ENCODE measurements around the gene CMIP. TPM values are rescaled to one million over a fixed set of nuclear protein-coding genes. Genes with fewer than 3 reads are reported as not detected.

CMIP gene
- total RNA-seq, 1 donor from 2014 or later, result 40.0 TPM

DNA sequence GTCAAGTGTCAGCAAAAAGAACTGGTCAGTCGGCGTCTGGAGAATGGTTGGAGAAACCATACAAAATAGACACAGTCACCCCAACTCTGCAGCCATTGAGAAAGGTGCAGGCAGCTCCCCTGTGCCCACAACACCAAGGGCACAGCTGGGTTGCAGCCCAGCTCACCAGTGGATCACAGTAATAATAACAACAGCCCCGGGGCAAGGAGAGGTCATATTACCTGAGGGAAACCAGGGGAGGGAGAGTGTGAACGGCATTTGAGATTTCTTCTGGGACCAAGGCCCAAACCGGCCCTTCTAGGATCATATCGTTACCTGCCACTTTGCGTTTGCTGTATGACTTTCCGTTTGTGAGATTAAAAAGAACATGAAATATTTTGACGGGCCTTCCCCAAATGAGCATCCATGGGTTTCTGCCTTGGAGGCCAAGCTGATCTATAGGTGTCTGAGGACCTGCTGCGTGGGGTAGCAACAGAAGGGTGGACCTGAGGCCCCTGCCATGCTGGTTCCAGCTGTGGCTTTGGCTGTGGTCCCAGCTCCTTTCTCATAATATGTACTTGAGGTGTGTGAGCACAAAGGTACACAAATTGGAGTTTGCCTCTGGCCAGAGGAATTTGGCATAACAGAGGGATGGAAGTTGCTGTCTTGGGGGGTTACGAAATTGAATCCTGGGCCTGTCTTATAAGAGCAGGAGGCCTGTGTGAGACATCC lies 154.6 kb downstream of the CMIP start:
- intact Hi-C loops (cut with micrococcal nuclease), result no loop called here
- H3K36me3 Mint-ChIP-seq (ENCODE audit: low read depth), result no peaks in the 10 kb centered on the region
- H3K27me3 Mint-ChIP-seq, result no peaks in the 10 kb centered on the region
- H3K9me3 Mint-ChIP-seq, result no peaks in the 10 kb centered on the region
- no peak for DNase-seq
- no peak overlapping the region for H3K4me3 Mint-ChIP-seq
- H3K4me1 Mint-ChIP-seq, result peaks cover 17% of the 10 kb centered on the region
- H3K27ac Mint-ChIP-seq, result no peak overlapping the region

DNA sequence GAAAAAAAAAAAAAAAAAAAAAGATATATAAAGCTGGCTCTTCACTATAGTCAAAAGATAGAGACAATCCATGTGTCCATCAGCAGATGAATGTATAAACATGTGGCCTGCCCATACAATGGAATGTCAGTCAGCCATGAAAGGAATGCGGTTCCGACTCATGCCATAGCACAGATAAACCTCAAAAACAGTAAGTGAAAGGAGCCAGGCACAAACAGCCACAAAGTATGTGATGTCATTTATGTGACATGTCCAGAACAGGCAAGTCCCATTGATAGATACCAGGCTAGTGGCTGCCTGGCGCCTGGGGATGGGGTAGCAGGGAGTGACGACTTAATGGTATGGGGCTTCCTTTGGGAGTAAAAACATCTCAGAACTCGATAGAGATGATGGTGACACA lies 155.7 kb downstream of the CMIP start:
- Mint-ChIP-seq H3K27ac (no peak overlapping the region), H3K27me3 (no peaks in the 10 kb centered on the region)

DNA sequence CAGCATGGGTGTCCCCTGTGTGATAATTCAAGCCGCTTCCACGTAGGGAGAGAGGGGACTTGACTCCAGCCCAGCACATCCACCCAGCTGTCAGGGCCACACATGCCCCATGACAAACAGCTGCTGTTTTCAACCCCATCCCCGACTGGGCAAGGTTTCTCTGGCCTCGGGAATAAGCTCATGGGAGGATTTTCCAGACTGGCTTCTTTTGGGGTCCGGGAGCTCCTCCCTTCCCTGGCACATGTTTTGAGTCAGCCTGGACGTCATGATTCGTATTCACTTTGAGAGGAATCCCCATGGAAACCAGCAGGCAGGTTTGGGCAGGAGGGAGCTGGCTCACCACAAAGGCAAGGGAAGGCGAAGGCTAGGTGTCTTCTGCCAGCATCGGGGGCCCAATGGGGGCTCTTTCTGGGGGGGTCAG lies 156.4 kb downstream of the CMIP start:
- Mint-ChIP-seq H3K27me3 (no peaks in the 10 kb centered on the region), H3K36me3 (ENCODE audit: low read depth) (no peaks in the 10 kb centered on the region), H3K9me3 (no peaks in the 10 kb centered on the region), H3K4me1 (peaks cover 10% of the 10 kb centered on the region), H3K27ac (no peak overlapping the region), H3K4me3 (no peak overlapping the region)
- intact Hi-C loops (cut with micrococcal nuclease), result no loop called here
- DNase-seq, result no peak

More for the DNA sequence above, 155.7 kb downstream of the CMIP start:
- DNase-seq, result no peak
- Mint-ChIP-seq H3K4me1 (peaks cover 13% of the 10 kb centered on the region), H3K4me3 (no peak overlapping the region), H3K36me3 (ENCODE audit: low read depth) (no peaks in the 10 kb centered on the region), H3K9me3 (no peaks in the 10 kb centered on the region)
- intact Hi-C loops (cut with micrococcal nuclease), result no loop called here

DNA sequence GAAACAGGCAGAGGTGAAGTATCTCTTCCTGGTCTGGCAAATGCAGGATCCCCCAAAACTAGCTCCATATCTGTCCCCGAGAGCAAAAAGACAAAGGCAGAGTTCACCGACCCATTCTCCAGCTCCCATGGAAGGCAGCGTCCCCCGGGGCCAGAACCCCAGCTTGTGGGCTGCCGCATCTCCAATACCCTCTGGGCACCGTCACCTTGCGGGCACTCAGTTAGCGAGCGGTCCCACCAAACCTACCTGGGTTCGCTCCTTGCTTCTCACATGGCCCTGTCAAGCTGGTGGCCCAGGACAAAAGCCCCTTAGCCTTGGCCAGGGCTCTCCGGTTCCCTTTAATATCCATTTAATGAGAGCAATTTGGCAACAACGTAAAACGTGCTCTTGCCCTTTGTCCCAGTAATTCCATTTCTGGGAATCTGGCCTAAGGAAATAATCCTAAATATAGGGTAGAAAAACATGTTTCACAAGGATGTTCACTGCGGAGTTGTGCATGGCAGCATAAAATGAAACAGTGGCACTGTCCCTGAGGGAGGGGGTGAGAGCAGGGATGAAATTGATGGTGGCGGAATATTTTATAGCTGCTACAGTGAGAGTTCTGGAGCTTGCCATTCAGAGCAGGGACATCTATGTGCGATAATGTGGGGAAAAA lies 157.1 kb downstream of the CMIP start:
- H3K4me1 Mint-ChIP-seq, result peaks cover 8% of the 10 kb centered on the region
- H3K27ac Mint-ChIP-seq, result no peak overlapping the region

DNA sequence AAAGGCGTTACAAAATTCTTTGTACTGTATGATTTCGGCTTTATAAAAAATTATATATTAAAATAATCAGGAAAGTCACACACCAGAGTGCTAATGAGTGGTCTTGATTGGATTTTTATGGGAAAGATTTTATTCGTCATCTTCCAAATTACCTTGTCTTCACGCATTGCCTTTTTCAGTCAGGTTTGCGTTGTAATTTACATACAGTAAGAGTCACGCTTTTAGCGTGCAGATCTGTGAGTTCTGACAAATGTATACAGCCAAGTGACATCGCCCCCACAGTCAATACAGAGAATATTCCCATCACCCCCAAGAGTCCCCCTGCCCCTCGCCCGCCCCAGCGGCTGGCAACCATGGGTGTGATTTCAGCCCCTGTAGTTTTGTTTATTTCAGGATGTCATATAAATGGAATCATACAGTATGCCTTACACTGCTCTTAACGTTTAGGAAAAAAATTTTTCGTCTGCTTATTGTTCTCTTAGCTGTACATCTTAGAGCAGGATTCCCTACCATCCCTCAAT lies 157.7 kb downstream of the CMIP start:
- no peak overlapping the region for H3K27ac Mint-ChIP-seq
- intact Hi-C loops (cut with micrococcal nuclease), result no loop called here

More for the DNA sequence above, 157.1 kb downstream of the CMIP start:
- H3K36me3 Mint-ChIP-seq (ENCODE audit: low read depth), result no peaks in the 10 kb centered on the region
- intact Hi-C loops (cut with micrococcal nuclease), result no loop called here
- no peak overlapping the region for H3K4me3 Mint-ChIP-seq
- no peak for DNase-seq
- no peaks in the 10 kb centered on the region for H3K9me3 Mint-ChIP-seq
- no peaks in the 10 kb centered on the region for H3K27me3 Mint-ChIP-seq

DNA sequence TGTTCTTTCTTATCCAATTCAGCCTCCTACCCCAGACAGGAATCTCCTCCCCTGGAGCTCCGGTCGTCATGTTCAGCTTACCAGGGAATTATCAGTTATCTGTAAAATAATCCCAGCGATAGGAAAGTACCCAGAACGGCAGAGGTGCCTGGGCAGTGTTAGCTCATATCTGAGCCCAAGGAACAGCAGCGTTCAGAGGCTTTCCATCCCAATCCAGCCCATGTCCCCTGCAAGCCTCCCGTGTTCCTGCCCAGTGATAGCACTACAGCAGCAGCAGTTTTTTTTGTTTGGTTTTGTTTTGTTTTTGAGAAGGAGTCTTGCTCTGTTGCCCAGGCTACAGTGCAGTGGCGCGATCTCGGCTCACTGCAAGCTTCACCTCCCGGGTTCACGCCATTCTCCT lies 158.2 kb downstream of the CMIP start:
- intact Hi-C loops (cut with micrococcal nuclease), result no loop called here
- H3K4me1 Mint-ChIP-seq, result peaks cover 5% of the 10 kb centered on the region
- no peak overlapping the region for H3K27ac Mint-ChIP-seq
- peaks cover under 1% of the 10 kb centered on the region for H3K36me3 Mint-ChIP-seq (ENCODE audit: low read depth)
- H3K27me3 Mint-ChIP-seq, result no peaks in the 10 kb centered on the region
- no peak overlapping the region for H3K4me3 Mint-ChIP-seq
- DNase-seq, result no peak
- H3K9me3 Mint-ChIP-seq, result no peaks in the 10 kb centered on the region

More for the DNA sequence above, 157.7 kb downstream of the CMIP start:
- Mint-ChIP-seq H3K36me3 (ENCODE audit: low read depth) (no peaks in the 10 kb centered on the region), H3K4me3 (no peak overlapping the region), H3K27me3 (no peaks in the 10 kb centered on the region), H3K9me3 (no peaks in the 10 kb centered on the region), H3K4me1 (peaks cover 6% of the 10 kb centered on the region)
- DNase-seq, result no peak

DNA sequence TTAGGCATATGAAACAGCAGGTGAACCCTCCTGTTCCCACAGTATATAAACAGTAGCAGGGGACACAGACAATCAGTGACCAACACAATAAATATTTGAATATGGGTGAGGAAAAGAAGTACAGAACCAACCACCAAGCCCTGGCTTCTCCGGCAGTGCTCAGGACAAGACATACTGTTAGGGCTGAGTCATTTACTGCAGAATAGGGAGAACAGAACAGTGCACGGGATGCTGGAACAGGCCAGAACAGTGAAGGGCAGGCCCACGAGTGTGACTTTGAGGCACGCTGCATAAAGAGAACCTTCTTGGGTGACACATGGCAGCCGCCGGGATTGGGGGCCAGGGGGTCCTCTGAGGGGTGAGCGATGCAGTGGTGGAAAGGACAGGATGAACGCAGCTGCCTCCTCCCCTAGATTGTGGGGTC lies 160.4 kb downstream of the CMIP start:
- Mint-ChIP-seq H3K27ac (no peak overlapping the region), H3K4me3 (no peak overlapping the region), H3K27me3 (no peaks in the 10 kb centered on the region), H3K4me1 (peaks cover 5% of the 10 kb centered on the region), H3K36me3 (ENCODE audit: low read depth) (peaks cover 9% of the 10 kb centered on the region), H3K9me3 (no peaks in the 10 kb centered on the region)
- no peak for DNase-seq
- intact Hi-C loops (cut with micrococcal nuclease), result no loop called here

DNA sequence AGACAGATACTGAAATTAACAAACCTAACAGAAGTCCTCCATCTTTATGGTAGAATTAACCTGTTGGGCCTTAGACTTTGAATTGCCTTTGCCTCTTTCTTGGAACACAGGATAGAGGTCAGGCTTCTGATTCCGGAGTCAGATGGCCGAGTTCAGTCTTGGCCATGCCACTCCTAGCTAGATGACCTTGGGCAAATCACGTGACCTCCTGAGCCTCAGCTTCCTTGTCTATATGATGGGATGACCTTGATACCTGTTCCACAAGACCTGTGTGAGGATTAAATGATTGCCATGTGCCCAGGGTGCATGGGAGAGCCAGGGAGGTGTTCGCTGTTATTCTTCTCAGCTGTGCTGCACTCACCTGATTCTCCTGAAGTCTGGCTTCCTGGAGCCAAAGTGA lies 161.4 kb downstream of the CMIP start:
- no peak overlapping the region for H3K4me3 Mint-ChIP-seq
- H3K4me1 Mint-ChIP-seq, result peaks cover 5% of the 10 kb centered on the region
- H3K36me3 Mint-ChIP-seq (ENCODE audit: low read depth), result peaks cover 9% of the 10 kb centered on the region
- H3K27me3 Mint-ChIP-seq, result no peaks in the 10 kb centered on the region
- H3K27ac Mint-ChIP-seq, result no peak overlapping the region
- intact Hi-C loops (cut with micrococcal nuclease), result no loop called here
- no peak for DNase-seq
- H3K9me3 Mint-ChIP-seq, result no peaks in the 10 kb centered on the region

DNA sequence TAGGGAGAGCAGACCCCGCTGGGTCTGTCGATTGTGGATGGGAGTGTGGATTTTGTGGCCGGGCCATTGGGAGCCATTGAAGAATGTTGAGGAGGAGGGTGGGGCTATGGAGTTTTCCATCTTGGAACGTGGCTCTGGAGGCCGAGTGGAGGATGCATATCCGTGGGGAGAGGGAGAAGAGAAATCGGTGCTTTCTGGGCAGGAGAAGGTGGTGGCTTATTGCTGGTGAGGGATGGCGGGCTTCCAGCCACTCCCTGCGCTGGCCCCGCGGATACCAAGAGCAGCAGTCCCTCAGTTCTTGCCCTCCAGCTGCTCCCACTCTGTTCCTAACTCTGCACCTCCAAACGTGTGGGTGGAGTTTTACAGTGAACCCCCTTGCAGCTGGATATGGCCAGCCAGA lies 162.4 kb downstream of the CMIP start:
- DNase-seq, result no peak
- intact Hi-C loops (cut with micrococcal nuclease), result no loop called here
- peaks cover 9% of the 10 kb centered on the region for H3K36me3 Mint-ChIP-seq (ENCODE audit: low read depth)
- no peaks in the 10 kb centered on the region for H3K9me3 Mint-ChIP-seq
- peaks cover 5% of the 10 kb centered on the region for H3K4me1 Mint-ChIP-seq
- no peak overlapping the region for H3K4me3 Mint-ChIP-seq
- H3K27me3 Mint-ChIP-seq, result no peaks in the 10 kb centered on the region
- no peak overlapping the region for H3K27ac Mint-ChIP-seq

DNA sequence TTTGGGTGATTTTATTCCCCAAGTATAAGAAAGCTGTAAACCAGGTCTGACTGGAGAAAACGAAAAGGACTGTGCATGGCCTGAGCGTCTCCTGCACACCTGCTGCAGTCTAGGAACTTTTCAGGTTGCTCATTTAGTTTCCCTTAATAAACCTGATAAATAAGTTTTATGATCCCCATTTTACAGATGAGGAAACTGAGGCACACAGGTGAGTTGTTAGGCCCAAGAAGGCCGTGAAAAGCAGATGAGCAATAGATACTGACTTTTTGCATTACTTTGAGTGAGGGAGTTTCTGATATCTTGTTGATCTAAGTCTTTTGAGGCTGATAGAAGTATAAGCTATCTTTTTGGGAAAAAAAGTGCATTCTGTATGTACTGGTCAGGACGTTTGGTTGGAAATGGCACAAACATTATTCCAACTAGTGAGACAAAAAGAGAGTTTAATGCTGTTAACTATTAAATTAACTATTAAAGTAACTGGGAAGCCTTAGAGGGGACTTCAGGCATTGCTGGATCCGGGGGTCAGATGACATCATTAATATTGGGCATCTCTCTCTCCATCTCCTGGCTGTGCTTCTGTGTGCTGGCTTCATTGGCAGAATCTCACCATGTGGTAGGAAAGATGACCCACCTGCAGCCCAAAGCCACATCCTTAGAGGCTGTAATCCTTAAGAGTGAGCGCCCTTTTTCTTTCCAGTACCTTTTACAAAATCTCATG lies 163.4 kb downstream of the CMIP start:
- H3K4me3 Mint-ChIP-seq, result no peak overlapping the region
- peaks cover 9% of the 10 kb centered on the region for H3K36me3 Mint-ChIP-seq (ENCODE audit: low read depth)
- no peaks in the 10 kb centered on the region for H3K27me3 Mint-ChIP-seq
- H3K27ac Mint-ChIP-seq, result no peak overlapping the region
- peaks cover 4% of the 10 kb centered on the region for H3K4me1 Mint-ChIP-seq
- intact Hi-C loops (cut with micrococcal nuclease), result no loop called here
- no peak for DNase-seq
- H3K9me3 Mint-ChIP-seq, result no peaks in the 10 kb centered on the region

DNA sequence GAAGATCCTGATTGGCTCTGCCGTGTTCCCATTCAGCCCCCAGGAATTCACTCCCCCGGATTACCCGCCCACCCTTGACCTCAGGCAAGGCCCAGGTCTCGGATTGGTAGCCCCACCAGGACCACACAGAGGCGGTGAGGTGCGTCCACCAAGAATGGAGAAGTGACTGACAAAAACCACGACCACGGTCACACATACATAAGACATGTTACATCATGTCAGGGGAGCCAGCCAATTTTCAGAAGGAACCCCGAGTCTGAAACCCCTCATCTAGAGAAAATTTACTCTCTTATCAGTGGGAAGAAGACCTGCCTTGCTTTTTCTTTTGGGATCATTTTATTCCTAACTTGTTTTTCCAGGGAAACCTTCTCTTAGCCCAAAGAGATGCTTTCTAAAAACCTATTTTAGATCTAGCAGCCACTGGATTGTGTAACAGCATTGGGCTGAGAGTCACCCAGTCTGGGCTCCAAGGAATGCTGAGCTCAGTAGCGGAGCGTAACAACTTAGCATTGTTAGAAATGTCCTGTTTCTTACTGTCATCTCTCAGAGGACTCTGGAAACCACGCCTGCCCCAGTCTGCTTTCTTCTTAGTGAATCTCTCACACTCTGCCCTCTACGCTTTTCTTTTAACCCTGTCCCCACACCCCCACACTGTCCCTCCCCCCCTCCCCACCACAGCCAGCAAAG lies 164.1 kb downstream of the CMIP start:
- H3K36me3 Mint-ChIP-seq (ENCODE audit: low read depth), result peaks cover 9% of the 10 kb centered on the region
- intact Hi-C loops (cut with micrococcal nuclease), result no loop called here

DNA sequence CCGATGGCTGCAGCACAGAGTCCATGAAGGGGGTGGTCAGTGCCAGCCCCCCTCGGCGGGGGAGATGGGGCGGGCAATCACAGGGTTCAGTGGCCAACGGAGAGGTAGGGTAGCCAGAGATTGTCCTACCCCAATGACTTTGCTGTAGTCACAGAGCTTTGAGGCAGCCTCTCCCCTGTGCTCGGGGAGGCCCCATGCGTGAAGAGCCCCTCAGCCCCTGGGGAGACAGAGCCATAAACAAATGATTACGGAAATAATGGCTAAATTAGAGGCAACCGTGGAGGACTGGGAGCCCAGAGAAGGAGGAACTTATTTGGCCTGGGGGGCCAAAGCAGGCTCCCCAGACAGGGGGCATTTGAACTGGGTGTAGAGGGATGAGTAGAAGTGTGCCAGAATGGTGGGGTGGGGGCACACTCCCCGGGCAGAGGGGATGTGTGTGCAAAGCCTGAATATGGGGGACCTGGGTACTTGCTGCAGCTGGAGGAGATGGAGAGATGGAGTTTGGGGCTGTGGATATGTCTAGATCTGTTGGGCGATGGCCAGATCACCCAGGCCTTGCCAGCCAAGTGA lies 164.8 kb downstream of the CMIP start:
- H3K9me3 Mint-ChIP-seq, result no peaks in the 10 kb centered on the region
- peaks cover 4% of the 10 kb centered on the region for H3K4me1 Mint-ChIP-seq
- H3K36me3 Mint-ChIP-seq (ENCODE audit: low read depth), result peaks cover 9% of the 10 kb centered on the region
- DNase-seq, result no peak
- intact Hi-C loops (cut with micrococcal nuclease), result no loop called here
- no peaks in the 10 kb centered on the region for H3K27me3 Mint-ChIP-seq
- no peak overlapping the region for H3K4me3 Mint-ChIP-seq
- H3K27ac Mint-ChIP-seq, result no peak overlapping the region

More for the DNA sequence above, 164.1 kb downstream of the CMIP start:
- no peak overlapping the region for H3K4me3 Mint-ChIP-seq
- no peaks in the 10 kb centered on the region for H3K27me3 Mint-ChIP-seq
- H3K4me1 Mint-ChIP-seq, result peaks cover 4% of the 10 kb centered on the region
- no peaks in the 10 kb centered on the region for H3K9me3 Mint-ChIP-seq
- no peak overlapping the region for H3K27ac Mint-ChIP-seq
- DNase-seq, result no peak

DNA sequence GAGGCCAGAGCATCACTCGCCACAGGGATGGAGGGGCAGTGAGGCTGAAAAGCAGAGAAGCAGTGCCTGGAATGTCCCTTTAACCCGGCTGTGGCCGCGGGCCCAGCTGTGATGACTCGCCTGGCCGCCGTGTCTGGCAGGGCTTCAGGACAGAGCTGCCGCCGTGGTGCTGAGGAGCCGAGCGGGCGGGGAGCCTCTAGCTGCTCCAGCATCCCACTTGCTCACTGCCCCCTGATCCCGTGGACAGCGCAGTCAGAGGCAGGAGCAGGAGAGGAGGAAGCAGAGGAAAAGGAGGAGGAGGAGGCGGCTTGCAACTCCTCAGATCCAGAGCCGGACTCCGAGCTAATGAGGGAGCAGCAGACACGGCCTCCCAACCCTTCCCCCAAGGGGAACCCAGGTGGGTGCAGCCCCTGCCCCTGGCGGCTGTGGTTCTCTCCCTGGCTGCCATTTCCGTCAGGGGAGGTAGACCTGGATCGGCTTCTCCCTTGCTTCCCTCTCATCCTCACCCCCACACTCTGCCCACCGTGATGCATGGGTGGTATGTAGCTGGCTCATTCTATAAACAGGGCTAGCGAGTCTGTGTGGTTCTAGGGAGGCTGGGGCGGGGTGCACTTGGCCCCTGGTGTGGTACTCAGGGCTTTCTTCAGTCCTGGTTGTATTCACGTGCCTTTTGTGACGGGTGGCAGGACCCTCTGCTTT lies 165.7 kb downstream of the CMIP start:
- no peak overlapping the region for H3K4me3 Mint-ChIP-seq
- DNase-seq, result no peak
- H3K9me3 Mint-ChIP-seq, result no peaks in the 10 kb centered on the region
- intact Hi-C loops (cut with micrococcal nuclease), result no loop called here
- peaks cover 4% of the 10 kb centered on the region for H3K4me1 Mint-ChIP-seq
- H3K27ac Mint-ChIP-seq, result no peak overlapping the region
- H3K36me3 Mint-ChIP-seq (ENCODE audit: low read depth), result peaks cover 9% of the 10 kb centered on the region
- H3K27me3 Mint-ChIP-seq, result no peaks in the 10 kb centered on the region
